DOHH2 (cell line): Measurements from ENCODE around the gene GMDS.

Source experiments
- H3F3A ChIP-seq: fragments of 200-600 bp; sonication (generic), shearing (Covaris generic); 2 replicates; pipeline ENCODE4 v1.6.0; 2016; ENCODE audit warnings: antibody characterized with exemption, mild to moderate bottlenecking; ENCODE audit not compliant: control insufficient read depth, insufficient read depth
- H3K27ac ChIP-seq: fragments of 200-600 bp; sonication (generic); 2 replicates; pipeline ENCODE4 v1.5.1; 2014; ENCODE audit warnings: low read depth, mild to moderate bottlenecking, low read length, moderate library complexity
- H3K27me3 ChIP-seq: fragments of 200-600 bp; sonication (generic); 2 replicates; pipeline ENCODE4 v1.6.1; 2014; ENCODE audit warnings: mild to moderate bottlenecking, low read length, mixed read lengths; ENCODE audit not compliant: control insufficient read depth
- H3K36me3 ChIP-seq: fragments of 200-600 bp; sonication (generic); 2 replicates; pipeline ENCODE4 v1.6.1; 2014; ENCODE audit warnings: mild to moderate bottlenecking, low read length, moderate library complexity, mixed read lengths; ENCODE audit not compliant: control insufficient read depth
- H3K4me1 ChIP-seq: fragments of 200-600 bp; sonication (generic); 2 replicates; pipeline ENCODE4 v1.6.1; 2014; ENCODE audit warnings: mild to moderate bottlenecking, low read length, mixed read lengths; ENCODE audit not compliant: control insufficient read depth
- H3K4me2 ChIP-seq: fragments of 200-600 bp; sonication (generic); 2 replicates; pipeline ENCODE4 v1.6.0; 2014; ENCODE audit warnings: mild to moderate bottlenecking, low read length, moderate library complexity
- H3K4me3 ChIP-seq: fragments of 200-600 bp; sonication (generic); 2 replicates; pipeline ENCODE4 v1.5.1; 2014; ENCODE audit warnings: mild to moderate bottlenecking, low read length, mixed read lengths
- H3K79me2 ChIP-seq: fragments of 200-600 bp; sonication (generic); 2 replicates; pipeline ENCODE4 v1.6.1; 2014; ENCODE audit warnings: mild to moderate bottlenecking, low read length, mixed read lengths; ENCODE audit not compliant: control insufficient read depth
- H3K9me2 ChIP-seq: fragments of 200-600 bp; sonication (generic); replicated peaks from 2 replicates; pipeline ENCODE4 v1.6.1; 2014; ENCODE audit warnings: mild to moderate bottlenecking, low read length, mixed read lengths; ENCODE audit not compliant: control insufficient read depth
- H3K9me3 ChIP-seq: fragments of 200-600 bp; sonication (generic); 2 replicates; pipeline ENCODE4 v1.6.1; 2014; ENCODE audit warnings: antibody characterized with exemption, low read length, mixed read lengths; ENCODE audit not compliant: control insufficient read depth, insufficient read depth
- H4K20me1 ChIP-seq: fragments of 200-600 bp; sonication (generic); 2 replicates; pipeline ENCODE4 v1.6.0; 2014; ENCODE audit warnings: low read depth, mild to moderate bottlenecking, antibody characterized with exemption, low read length, moderate library complexity; ENCODE audit not compliant: control insufficient read depth, insufficient read depth
- EZH2phosphoT487 ChIP-seq: fragments of 200-600 bp; sonication (generic); IDR thresholded peaks from 2 replicates; pipeline ENCODE4 v1.6.1; 2017; ENCODE audit warnings: borderline replicate concordance, mild to moderate bottlenecking, antibody characterized with exemption, low read length, moderate library complexity, mixed read lengths
- TF ChIP-seq, protein P1 (sequence below): fragments of 200-600 bp; sonication (generic); IDR thresholded peaks from one replicate; pipeline ENCODE4 v1.5.1; 2014; ENCODE audit warnings: antibody characterized with exemption, mild to moderate bottlenecking, low read depth, low read length; ENCODE audit not compliant: poor library complexity, severe bottlenecking

Gene GMDS

DNA sequence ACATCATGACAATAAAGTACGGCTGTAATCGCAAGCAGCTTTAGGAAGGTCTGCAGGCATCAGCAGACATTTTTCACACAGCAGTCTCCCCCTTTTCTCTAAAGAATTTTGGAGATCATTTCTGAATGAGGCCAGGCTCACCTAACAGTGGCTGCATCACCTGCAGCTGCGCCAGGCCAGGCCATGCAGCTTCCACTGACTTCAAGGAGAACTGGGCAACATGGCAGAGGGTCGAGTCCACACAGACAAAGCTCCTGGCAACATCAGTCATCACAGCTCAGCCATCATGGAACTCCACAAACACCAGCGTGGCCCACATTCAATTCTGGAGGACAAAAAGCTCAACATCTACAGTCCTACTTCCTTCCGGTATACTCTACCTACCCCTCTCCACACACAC, 653.5 kb downstream of the GMDS start:
- H4K20me1 ChIP-seq: no peaks in the 10 kb centered on the region
- no peaks in the 10 kb centered on the region for H3K79me2 ChIP-seq
- no peaks in the 10 kb centered on the region for H3F3A ChIP-seq
- peaks cover 6% of the 10 kb centered on the region for H3K27me3 ChIP-seq
- no peaks in the 10 kb centered on the region for H3K36me3 ChIP-seq
- no peaks in the 10 kb centered on the region for H3K9me2 ChIP-seq
- no peaks in the 10 kb centered on the region for H3K9me3 ChIP-seq
- H3K4me1 ChIP-seq: peaks cover 3% of the 10 kb centered on the region; the same call in 1 of the 2 replicates
- H3K27ac ChIP-seq: no peak overlapping the region
- H3K4me3 ChIP-seq: no peak overlapping the region
- TF ChIP-seq EZH2phosphoT487: no peak
- no peak overlapping the region for H3K4me2 ChIP-seq

DNA sequence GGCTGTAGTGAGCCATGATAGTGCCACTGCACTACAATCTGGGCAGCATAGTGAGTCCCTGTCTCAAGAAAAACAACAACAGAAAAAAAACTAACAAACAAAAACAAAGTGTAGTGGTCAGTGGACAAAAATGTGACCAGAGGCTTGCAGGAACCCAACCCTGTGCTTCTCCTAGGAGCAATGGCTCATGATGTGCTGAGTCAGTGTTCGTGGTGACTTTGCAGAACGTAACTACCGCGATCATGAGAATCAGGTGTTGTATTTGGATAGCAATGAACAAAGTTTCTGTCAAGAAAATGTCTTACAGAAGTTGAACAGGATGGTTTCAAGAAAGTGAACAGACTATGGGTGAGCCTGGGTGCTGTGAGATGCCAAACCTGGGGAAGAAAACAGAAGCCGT, 654.2 kb downstream of the GMDS start:
- Histone ChIP-seq H3K4me1 (peaks cover under 1% of the 10 kb centered on the region; the same call in 1 of the 2 replicates), H3K27me3 (no peaks in the 10 kb centered on the region; the same call in 1 of the 2 replicates), H3K79me2 (no peaks in the 10 kb centered on the region), H3F3A (no peaks in the 10 kb centered on the region), H3K27ac (no peak overlapping the region), H3K4me2 (no peak overlapping the region), H3K36me3 (no peaks in the 10 kb centered on the region), H3K4me3 (no peak overlapping the region), H3K9me3 (no peaks in the 10 kb centered on the region), H3K9me2 (no peaks in the 10 kb centered on the region), H4K20me1 (no peaks in the 10 kb centered on the region)
- TF ChIP-seq EZH2phosphoT487: no peak
- TF ChIP-seq, protein P1, sequence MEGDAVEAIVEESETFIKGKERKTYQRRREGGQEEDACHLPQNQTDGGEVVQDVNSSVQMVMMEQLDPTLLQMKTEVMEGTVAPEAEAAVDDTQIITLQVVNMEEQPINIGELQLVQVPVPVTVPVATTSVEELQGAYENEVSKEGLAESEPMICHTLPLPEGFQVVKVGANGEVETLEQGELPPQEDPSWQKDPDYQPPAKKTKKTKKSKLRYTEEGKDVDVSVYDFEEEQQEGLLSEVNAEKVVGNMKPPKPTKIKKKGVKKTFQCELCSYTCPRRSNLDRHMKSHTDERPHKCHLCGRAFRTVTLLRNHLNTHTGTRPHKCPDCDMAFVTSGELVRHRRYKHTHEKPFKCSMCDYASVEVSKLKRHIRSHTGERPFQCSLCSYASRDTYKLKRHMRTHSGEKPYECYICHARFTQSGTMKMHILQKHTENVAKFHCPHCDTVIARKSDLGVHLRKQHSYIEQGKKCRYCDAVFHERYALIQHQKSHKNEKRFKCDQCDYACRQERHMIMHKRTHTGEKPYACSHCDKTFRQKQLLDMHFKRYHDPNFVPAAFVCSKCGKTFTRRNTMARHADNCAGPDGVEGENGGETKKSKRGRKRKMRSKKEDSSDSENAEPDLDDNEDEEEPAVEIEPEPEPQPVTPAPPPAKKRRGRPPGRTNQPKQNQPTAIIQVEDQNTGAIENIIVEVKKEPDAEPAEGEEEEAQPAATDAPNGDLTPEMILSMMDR: no peak

DNA sequence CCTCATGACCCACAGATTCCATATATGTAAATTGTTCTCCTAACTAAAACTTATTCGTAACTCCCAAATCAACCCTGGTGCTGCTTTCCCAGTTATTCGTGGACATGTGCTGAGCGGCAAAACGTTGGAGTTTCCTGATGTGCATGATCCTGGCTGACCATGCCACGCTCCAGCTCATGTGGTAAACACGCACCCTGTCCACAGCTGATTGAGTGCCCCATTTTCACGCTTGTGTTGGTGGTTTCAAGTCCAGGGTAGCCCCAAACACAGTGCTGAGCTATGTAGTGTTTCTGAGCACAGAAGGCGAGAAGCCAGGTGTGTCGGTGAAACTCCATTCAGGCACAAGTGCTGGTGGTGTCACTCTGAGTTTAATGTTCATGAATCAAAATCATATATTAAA, 654.8 kb downstream of the GMDS start:
- no peaks in the 10 kb centered on the region for H3K79me2 ChIP-seq

DNA sequence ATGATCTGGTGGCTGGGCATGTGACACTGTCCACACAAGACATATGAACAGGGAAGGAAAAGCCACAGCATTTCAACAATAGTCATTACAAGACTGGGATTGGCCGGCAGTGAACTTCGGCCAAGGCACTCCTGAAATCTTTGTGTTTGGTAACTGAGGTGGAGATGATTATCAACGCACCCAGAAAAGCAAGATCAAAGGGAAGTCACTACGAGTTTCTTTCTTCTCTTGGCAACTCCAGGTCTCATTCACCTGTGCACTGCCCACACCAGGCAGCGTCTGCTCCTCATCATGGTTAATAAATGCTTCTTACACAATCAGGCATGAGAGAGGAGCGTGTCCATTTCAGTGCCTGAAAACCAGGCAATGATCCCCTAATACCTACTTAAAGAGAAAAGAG, 656.2 kb downstream of the GMDS start:
- no peaks in the 10 kb centered on the region; the same call in 1 of the 2 replicates for H3K27me3 ChIP-seq

More for the DNA sequence above, 654.8 kb downstream of the GMDS start:
- Histone ChIP-seq H3K9me2 (no peaks in the 10 kb centered on the region), H3K4me2 (no peak overlapping the region), H3K36me3 (no peaks in the 10 kb centered on the region), H3K27me3 (no peaks in the 10 kb centered on the region; the same call in 1 of the 2 replicates), H3K4me1 (no peaks in the 10 kb centered on the region), H3K9me3 (no peaks in the 10 kb centered on the region), H3F3A (no peaks in the 10 kb centered on the region), H3K27ac (no peak overlapping the region), H4K20me1 (no peaks in the 10 kb centered on the region), H3K4me3 (no peak overlapping the region)
- TF ChIP-seq, protein P1: no peak
- no peak for TF ChIP-seq EZH2phosphoT487

More for the DNA sequence above, 656.2 kb downstream of the GMDS start:
- H3K27ac ChIP-seq: no peak overlapping the region
- H3K4me3 ChIP-seq: no peak overlapping the region
- H3F3A ChIP-seq: no peaks in the 10 kb centered on the region
- no peaks in the 10 kb centered on the region for H4K20me1 ChIP-seq
- no peak overlapping the region for H3K4me2 ChIP-seq
- TF ChIP-seq, protein P1: no peak
- TF ChIP-seq EZH2phosphoT487: no peak
- no peaks in the 10 kb centered on the region for H3K36me3 ChIP-seq
- H3K9me3 ChIP-seq: no peaks in the 10 kb centered on the region
- H3K79me2 ChIP-seq: no peaks in the 10 kb centered on the region
- H3K4me1 ChIP-seq: no peaks in the 10 kb centered on the region
- no peaks in the 10 kb centered on the region for H3K9me2 ChIP-seq
